GM23338 (cell line): ENCODE results near the gene ZNF782. TPM values are rescaled to one million over a fixed set of nuclear protein-coding genes. Genes with fewer than 3 reads are reported as not detected.

Source experiments
- ATAC-seq: fragments of 200-7000 bp; cut with Tn5 transposase; 3 replicates; pipeline ENCODE4 v1.9.1; 2020
- DNase-seq: peaks from one replicate; pipeline ENCODE4 v3.0.0-alpha.2; 2015; ENCODE audit warnings: low spot score
- H2AFZ ChIP-seq: fragments of 200-600 bp; sonication (generic); 2 replicates; pipeline ENCODE4 v1.8.0; 2016; ENCODE audit warnings: antibody characterized with exemption, mild to moderate bottlenecking, moderate library complexity
- H3F3A ChIP-seq: fragments of 200-600 bp; sonication (generic); replicated peaks from 2 replicates; pipeline ENCODE4 v1.8.0; 2017; ENCODE audit warnings: antibody characterized with exemption, mixed run types, low read depth
- H3K27ac ChIP-seq: fragments of 200-600 bp; sonication (generic); 2 replicates; pipeline ENCODE4 v1.6.1; 2016; ENCODE audit warnings: low read depth
- H3K27me3 ChIP-seq: fragments of 200-600 bp; sonication (generic); 2 replicates; pipeline ENCODE4 v1.8.0; 2016; ENCODE audit warnings: mild to moderate bottlenecking, mixed run types, moderate library complexity; ENCODE audit not compliant: insufficient read depth
- H3K36me3 ChIP-seq: fragments of 200-600 bp; sonication (generic); 2 replicates; pipeline ENCODE4 v1.8.0; 2016; ENCODE audit warnings: mild to moderate bottlenecking; ENCODE audit not compliant: insufficient read depth
- H3K4me1 ChIP-seq: fragments of 200-600 bp; sonication (generic); 2 replicates; pipeline ENCODE4 v1.8.0; 2016; ENCODE audit warnings: mild to moderate bottlenecking, moderate library complexity; ENCODE audit not compliant: insufficient read depth
- H3K4me2 ChIP-seq: fragments of 200-600 bp; sonication (generic); 2 replicates; pipeline ENCODE4 v1.7.1; 2017; ENCODE audit warnings: mixed run types
- H3K4me3 ChIP-seq: fragments of 200-600 bp; sonication (generic); 2 replicates; pipeline ENCODE4 v1.6.1; 2016; ENCODE audit warnings: mixed run types
- H3K79me2 ChIP-seq: fragments of 200-600 bp; sonication (generic); replicated peaks from 2 replicates; pipeline ENCODE4 v1.8.0; 2017; ENCODE audit warnings: mild to moderate bottlenecking; ENCODE audit not compliant: insufficient read depth
- H3K9me2 ChIP-seq: fragments of 200-600 bp; sonication (generic); 2 replicates; pipeline ENCODE4 v1.8.0; 2017; ENCODE audit not compliant: insufficient read depth
- H4K20me1 ChIP-seq: fragments of 200-600 bp; sonication (generic); replicated peaks from 2 replicates; pipeline ENCODE4 v1.8.0; 2017; ENCODE audit warnings: mild to moderate bottlenecking; ENCODE audit not compliant: insufficient read depth
- H3K27ac Mint-ChIP-seq: 2 replicates; pipeline ENCODE4 v1.8.0; 2020; ENCODE audit warnings: inconsistent platforms, mild to moderate bottlenecking, moderate library complexity, mixed read lengths
- H3K27me3 Mint-ChIP-seq: 3 replicates; pipeline ENCODE4 v1.8.0; 2022; ENCODE audit warnings: low read depth, mild to moderate bottlenecking, moderate library complexity, mixed read lengths, inconsistent platforms; ENCODE audit not compliant: insufficient read depth, poor library complexity
- H3K36me3 Mint-ChIP-seq: 3 replicates; pipeline ENCODE4 v1.8.0; 2021; ENCODE audit warnings: low read depth, mild to moderate bottlenecking, inconsistent platforms, moderate library complexity, mixed read lengths
- H3K4me1 Mint-ChIP-seq: 3 replicates; pipeline ENCODE4 v1.8.0; 2020; ENCODE audit warnings: mild to moderate bottlenecking, inconsistent platforms, mixed read lengths
- H3K4me3 Mint-ChIP-seq: 3 replicates; pipeline ENCODE4 v1.8.0; 2021; ENCODE audit warnings: moderate library complexity, mild to moderate bottlenecking, inconsistent platforms, mixed read lengths
- H3K9me3 Mint-ChIP-seq: 3 replicates; pipeline ENCODE4 v1.8.0; 2020; ENCODE audit warnings: moderate library complexity, mild to moderate bottlenecking, inconsistent platforms, mixed read lengths
- EZH2 ChIP-seq: fragments of 200-600 bp; sonication (generic); IDR thresholded peaks from one replicate; pipeline ENCODE4 v1.8.0; 2017; ENCODE audit warnings: antibody characterized with exemption, mild to moderate bottlenecking, low read depth; ENCODE audit not compliant: unreplicated experiment
- EZH2phosphoT487 ChIP-seq: fragments of 200-600 bp; sonication (generic); IDR thresholded peaks from one replicate; pipeline ENCODE4 v1.8.1; 2018; ENCODE audit warnings: antibody characterized with exemption; ENCODE audit not compliant: unreplicated experiment
- JUNB ChIP-seq: IDR thresholded peaks from one replicate; pipeline ENCODE4 v1.6.1; 2016; ENCODE audit warnings: antibody characterized with exemption; ENCODE audit not compliant: unreplicated experiment
- NANOG ChIP-seq: IDR thresholded peaks from 2 replicates; pipeline ENCODE4 v1.6.1; 2016; ENCODE audit warnings: antibody characterized with exemption, borderline replicate concordance
- STAT1 ChIP-seq: IDR thresholded peaks from one replicate; pipeline ENCODE4 v1.6.1; 2016; ENCODE audit warnings: antibody characterized with exemption; ENCODE audit not compliant: unreplicated experiment
- ZNF114 ChIP-seq: fragments of 250-450 bp; sonication (Bioruptor Pico); IDR thresholded peaks from 2 replicates; pipeline ENCODE4 v1.5.0; 2020; ENCODE audit warnings: mild to moderate bottlenecking, moderate library complexity
- ZNF331 ChIP-seq: fragments of 250-450 bp; sonication (Bioruptor Pico); IDR thresholded peaks from 2 replicates; pipeline ENCODE4 v1.5.0; 2020; ENCODE audit warnings: low read depth, mild to moderate bottlenecking, moderate library complexity
- ZNF462 ChIP-seq: fragments of 250-450 bp; sonication (Bioruptor Pico); IDR thresholded peaks from 2 replicates; pipeline ENCODE4 v1.5.0; 2020; ENCODE audit warnings: mild to moderate bottlenecking, moderate library complexity
- polyA plus RNA-seq: library from polyadenylated mRNA; unstranded; fragments of >200 nt; fragmentation: Nextera tagmentation; extraction: Ambion mirVana; gene quantifications from 2 replicates; pipeline ENCODE4 v1.2.1, GENCODE V29; 2016
- total RNA-seq: library from RNA; depleted of rRNA; stranded (reverse); fragments of >200 nt; shearing (Covaris generic); gene quantifications from 2 replicates; pipeline ENCODE4 v1.2.3, GENCODE V29; 2014

ZNF782 gene
- total and polyA plus RNA-seq, 2 experiments from 2014 or later, result 2.1 to 5.0 TPM

- Histone ChIP-seq H2AFZ (no peak overlapping the region), H3K9me2 (no peaks in the 10 kb centered on the region; the same call in 1 of the 2 replicates), H3F3A (no peaks in the 10 kb centered on the region), H3K4me3 (peak overlapping the region; percentile 9; the same call in 1 of the 2 replicates), H3K36me3 (no peaks in the 10 kb centered on the region), H3K4me2 (peak overlapping the region; percentile 37; the same call in 1 of the 2 replicates), H3K79me2 (peaks cover 11% of the 10 kb centered on the region), H4K20me1 (no peaks in the 10 kb centered on the region), H3K27me3 (no peaks in the 10 kb centered on the region), H3K4me1 (peaks cover 19% of the 10 kb centered on the region), H3K27ac (0 out of 2 replicates have a peak overlapping the region, but pooled peaks have one; percentile 23)
- H3K4me3 Mint-ChIP-seq, result peak overlapping the region; percentile 18; the same call in 2 of the 3 replicates
- H3K36me3 Mint-ChIP-seq, result peaks cover 2% of the 10 kb centered on the region; the same call in 2 of the 3 replicates
- peak; percentile 40 for DNase-seq
- TF ChIP-seq NANOG, result peak; percentile 52
- no peak for TF ChIP-seq EZH2phosphoT487
- no peak for ATAC-seq
- H3K27me3 Mint-ChIP-seq, result no peaks in the 10 kb centered on the region
- H3K9me3 Mint-ChIP-seq, result peaks cover 5% of the 10 kb centered on the region; the same call in 2 of the 3 replicates
- peaks cover 19% of the 10 kb centered on the region for H3K4me1 Mint-ChIP-seq
- H3K27ac Mint-ChIP-seq, result no peak overlapping the region
Observed at GRCh38 chr9:96781552-96781951, 72.8 kb downstream of the ZNF782 start.

- Mint-ChIP-seq H3K9me3 (peaks cover 5% of the 10 kb centered on the region; the same call in 2 of the 3 replicates), H3K27me3 (no peaks in the 10 kb centered on the region), H3K4me3 (peak overlapping the region; percentile 98), H3K36me3 (peaks cover 24% of the 10 kb centered on the region), H3K4me1 (peaks cover 19% of the 10 kb centered on the region), H3K27ac (no peak overlapping the region)
- Histone ChIP-seq H3K27ac (no peak overlapping the region), H3F3A (no peaks in the 10 kb centered on the region), H3K4me1 (peaks cover 19% of the 10 kb centered on the region), H3K4me2 (peak overlapping the region; percentile 75), H3K36me3 (peaks cover 14% of the 10 kb centered on the region), H3K4me3 (peak overlapping the region; percentile 56; the same call in 1 of the 2 replicates), H3K27me3 (no peaks in the 10 kb centered on the region), H4K20me1 (no peaks in the 10 kb centered on the region), H3K9me2 (no peaks in the 10 kb centered on the region; the same call in 1 of the 2 replicates), H2AFZ (no peak overlapping the region), H3K79me2 (peaks cover 12% of the 10 kb centered on the region)
- no peak for TF ChIP-seq EZH2phosphoT487
- DNase-seq (no peak), ATAC-seq (no peak)
Observed at GRCh38 chr9:96779089-96779488, 75.2 kb downstream of the ZNF782 start.

GRCh38 chr9:96777426-96777864, 76.9 kb downstream of the ZNF782 start:
- Histone ChIP-seq H4K20me1 (no peaks in the 10 kb centered on the region), H3K9me2 (no peaks in the 10 kb centered on the region), H3K4me1 (peaks cover 19% of the 10 kb centered on the region), H3F3A (no peaks in the 10 kb centered on the region), H3K4me3 (peak overlapping the region; percentile 56), H3K36me3 (peaks cover 20% of the 10 kb centered on the region), H3K79me2 (peaks cover 12% of the 10 kb centered on the region), H3K4me2 (peak overlapping the region; percentile 75), H3K27ac (peak overlapping the region; percentile 45; the same call in 1 of the 2 replicates), H3K27me3 (no peaks in the 10 kb centered on the region), H2AFZ (peak overlapping the region; percentile 82)
- ATAC-seq (peak; percentile 95), DNase-seq (peak; percentile 77)
- peaks cover 19% of the 10 kb centered on the region for H3K4me1 Mint-ChIP-seq
- H3K27ac Mint-ChIP-seq, result peak overlapping the region; percentile 65; the same call in 1 of the 2 replicates
- peak overlapping the region; percentile 98 for H3K4me3 Mint-ChIP-seq
- H3K36me3 Mint-ChIP-seq, result peaks cover 41% of the 10 kb centered on the region
- peaks cover 2% of the 10 kb centered on the region; the same call in 1 of the 3 replicates for H3K9me3 Mint-ChIP-seq
- TF ChIP-seq EZH2phosphoT487 (no peak), JUNB (no peak), EZH2 (no peak), ZNF462 (CRISPR knock-in tag) (no peak), ZNF331 (CRISPR knock-in tag) (no peak), ZNF114 (no peak), STAT1 (no peak)
- peaks cover 2% of the 10 kb centered on the region for H3K27me3 Mint-ChIP-seq
